ENCODE data around the gene IHH.

The IHH gene

GRCh38 chr2:219022616-219023015 is 38.1 kb downstream of the IHH start:
- no peak for TF ChIP-seq CTCF (conservative IDR thresholded peaks at IDR 0.05)
- H3K27ac ChIP-seq: no peak overlapping the region

- no peak for TF ChIP-seq CTCF (conservative IDR thresholded peaks at IDR 0.05)
- no peak overlapping the region for H3K27ac ChIP-seq
Measured at GRCh38 chr2:219022041-219022440, 38.7 kb downstream of the IHH start.

- no peak for TF ChIP-seq CTCF (conservative IDR thresholded peaks at IDR 0.05)
- no peak overlapping the region for H3K27ac ChIP-seq
Measured at GRCh38 chr2:219021591-219021990, 39.1 kb downstream of the IHH start.

- H3K27ac ChIP-seq: peak overlapping the region; percentile 21; the same call in 1 of the 2 replicates
- TF ChIP-seq CTCF (conservative IDR thresholded peaks at IDR 0.05): no peak
Measured at GRCh38 chr2:219020604-219021365, 39.9 kb downstream of the IHH start.

- H3K27ac ChIP-seq: no peak overlapping the region
- TF ChIP-seq CTCF (conservative IDR thresholded peaks at IDR 0.05): no peak
Measured at GRCh38 chr2:219019436-219019835, 41.3 kb downstream of the IHH start.

- no peak for TF ChIP-seq CTCF (conservative IDR thresholded peaks at IDR 0.05)
Measured at GRCh38 chr2:219018726-219019125, 42.0 kb downstream of the IHH start.

GRCh38 chr2:219018286-219018685 is 42.4 kb downstream of the IHH start:
- no peak overlapping the region for H3K27ac ChIP-seq
- TF ChIP-seq CTCF (conservative IDR thresholded peaks at IDR 0.05): no peak

More at GRCh38 chr2:219018726-219019125, 42.0 kb downstream of the IHH start:
- H3K27ac ChIP-seq: no peak overlapping the region

Measured in VCaP (cell line).